ENCODE results near the gene GRN. TPM values are rescaled to one million over a fixed set of nuclear protein-coding genes. Genes with fewer than 3 reads are reported as not detected.

GRN gene
- total and polyA plus RNA-seq, 2 of the 8 experiments (the other 6 are each of a cell fraction or from before 2014, with no cell fraction given), result 108 to 387 TPM

- no peak for TF ChIP-seq CHD7 (IDR thresholded peaks at IDR 0.05; ENCODE audit: insufficient replicate concordance, low read length)
- no peak for TF ChIP-seq SP2 (IDR thresholded peaks at IDR 0.05; ENCODE audit: low read length)
- no peak for TF ChIP-seq GTF2F1 (IDR thresholded peaks at IDR 0.05; ENCODE audit: borderline replicate concordance, low read depth, low read length)
Measured at GRCh38 chr17:44363613-44364159, 18.6 kb downstream of the GRN start, which contains the start of gene FAM171A2 (continued).
